Dedifferentiated amniotic fluid mesenchymal stem cell (primary cell): ENCODE measurements around the gene ZNF500.

Source experiments
- DNase-seq: peaks from one replicate; pipeline ENCODE4 v3.0.0-alpha.2; 2016; ENCODE audit errors: extremely low spot score

ZNF500 gene

GRCh38 chr16:4704913-4705312 is 62.0 kb downstream of the ZNF500 start:
- no peak for DNase-seq

DNA sequence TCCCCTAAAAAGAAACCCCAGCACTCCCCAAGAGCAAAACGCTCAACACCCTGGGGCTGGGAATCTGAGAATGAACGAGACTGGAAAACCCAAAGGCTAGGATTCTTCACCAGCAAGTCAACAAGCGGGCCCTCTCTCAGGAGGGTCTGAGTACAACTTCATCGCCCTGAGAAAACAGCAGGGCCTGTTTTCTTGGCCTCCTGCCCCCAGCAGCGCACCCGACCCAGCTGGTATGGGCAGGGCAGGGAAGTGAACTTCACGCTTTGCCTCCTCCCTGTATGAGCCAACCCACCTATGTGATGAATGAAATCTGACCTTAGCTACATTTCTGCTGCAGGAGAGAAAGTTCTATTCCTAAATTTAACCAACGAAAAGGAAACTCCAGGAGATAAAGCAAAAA is 62.5 kb downstream of the ZNF500 start:
- DNase-seq = no peak

GRCh38 chr16:4703906-4704305 is 63.1 kb downstream of the ZNF500 start:
- no peak for DNase-seq

GRCh38 chr16:4702466-4702808 is 64.5 kb downstream of the ZNF500 start:
- no peak for DNase-seq

- no peak for DNase-seq
Observed at GRCh38 chr16:4701791-4702465, 65.0 kb downstream of the ZNF500 start.

DNA sequence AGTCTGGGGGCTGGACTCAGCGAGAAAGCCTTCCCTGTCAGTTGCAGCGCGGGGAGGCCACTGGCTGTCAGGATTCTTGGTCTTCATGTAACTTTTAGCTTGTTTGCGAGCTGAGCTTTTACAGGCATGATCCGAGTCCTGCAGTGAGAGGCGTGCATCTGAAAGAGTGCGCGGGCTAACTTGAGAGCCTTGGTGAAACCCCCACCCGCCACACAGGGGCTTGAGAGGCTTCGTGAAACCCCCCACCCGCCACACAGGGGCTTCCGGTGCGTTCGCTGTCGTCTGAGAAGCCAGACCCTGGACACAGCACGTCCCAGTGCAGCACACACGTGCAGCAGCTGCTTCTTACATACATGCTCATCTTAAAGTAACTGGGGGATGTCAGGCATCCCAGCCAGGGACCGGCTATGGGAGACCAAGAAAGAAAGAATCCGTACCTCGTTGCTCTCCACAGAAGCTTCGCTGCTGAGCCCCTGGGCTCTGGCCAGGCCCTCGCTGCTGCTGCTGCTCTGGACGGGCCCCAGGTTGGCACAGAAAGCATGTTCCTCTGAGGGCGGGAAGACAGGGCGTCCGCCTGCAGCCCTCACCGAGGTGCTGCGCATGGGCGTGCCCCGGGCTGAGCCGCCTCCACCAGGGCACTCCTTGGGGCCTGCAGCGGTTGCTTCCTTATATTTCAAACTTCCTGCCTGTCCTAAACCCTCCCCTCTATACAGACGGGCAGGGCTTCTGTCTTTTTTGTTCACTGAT is 65.8 kb downstream of the ZNF500 start:
- no peak for DNase-seq

DNA sequence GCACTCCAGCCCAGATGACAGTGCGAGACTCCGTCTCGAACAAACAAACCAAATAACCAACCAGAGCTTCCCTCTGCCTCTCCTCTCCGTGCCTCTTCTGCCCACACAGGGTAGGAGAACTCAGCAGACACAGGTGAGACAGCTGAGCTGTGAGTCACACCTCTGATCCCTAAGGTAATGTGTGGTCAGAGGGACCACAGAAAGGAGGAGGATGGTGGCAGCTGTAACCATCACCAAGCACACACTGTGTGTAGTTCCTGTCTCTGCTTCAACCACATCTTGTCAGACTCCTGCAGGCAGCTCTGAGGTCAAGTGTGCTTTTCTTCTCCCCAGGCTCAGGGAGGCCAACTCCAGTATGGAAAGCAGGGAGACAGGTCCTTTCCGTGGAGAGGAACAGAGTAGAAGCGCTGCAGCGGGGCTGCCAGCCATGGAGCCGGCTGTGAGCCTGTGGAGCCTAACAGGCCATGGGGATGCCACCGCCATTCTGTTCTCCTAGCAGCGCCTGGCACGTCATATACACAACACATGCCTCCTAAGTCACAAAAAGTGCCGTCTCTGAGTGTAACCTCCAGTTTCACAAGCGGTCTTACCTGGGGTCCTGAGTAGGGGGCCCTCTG is 66.5 kb downstream of the ZNF500 start:
- DNase-seq = no peak

DNA sequence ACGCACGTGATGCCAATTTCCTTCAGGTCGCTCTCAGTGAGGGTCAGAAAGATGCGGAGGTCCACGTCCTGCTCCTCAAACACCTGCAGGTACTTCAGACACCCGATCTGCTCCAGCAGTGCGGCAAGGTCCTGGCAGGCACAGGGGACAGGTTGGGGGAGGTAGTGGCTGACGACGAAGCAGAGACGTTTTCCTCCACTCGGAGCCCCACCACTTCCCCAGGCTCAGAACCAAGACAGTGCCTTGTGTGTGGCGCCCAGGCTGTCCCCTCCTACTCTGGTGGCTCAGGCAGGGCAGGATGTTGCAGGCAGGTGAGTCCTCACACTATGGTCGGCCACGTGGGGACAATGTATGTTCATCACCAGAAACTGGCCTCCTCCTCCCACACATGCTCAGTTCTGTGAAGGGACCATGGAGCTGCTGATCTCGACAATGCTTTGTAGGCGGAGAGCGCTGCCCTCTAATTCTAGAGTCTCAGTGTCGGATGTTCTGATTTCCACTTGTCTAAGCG is 67.9 kb downstream of the ZNF500 start:
- DNase-seq = no peak

DNA sequence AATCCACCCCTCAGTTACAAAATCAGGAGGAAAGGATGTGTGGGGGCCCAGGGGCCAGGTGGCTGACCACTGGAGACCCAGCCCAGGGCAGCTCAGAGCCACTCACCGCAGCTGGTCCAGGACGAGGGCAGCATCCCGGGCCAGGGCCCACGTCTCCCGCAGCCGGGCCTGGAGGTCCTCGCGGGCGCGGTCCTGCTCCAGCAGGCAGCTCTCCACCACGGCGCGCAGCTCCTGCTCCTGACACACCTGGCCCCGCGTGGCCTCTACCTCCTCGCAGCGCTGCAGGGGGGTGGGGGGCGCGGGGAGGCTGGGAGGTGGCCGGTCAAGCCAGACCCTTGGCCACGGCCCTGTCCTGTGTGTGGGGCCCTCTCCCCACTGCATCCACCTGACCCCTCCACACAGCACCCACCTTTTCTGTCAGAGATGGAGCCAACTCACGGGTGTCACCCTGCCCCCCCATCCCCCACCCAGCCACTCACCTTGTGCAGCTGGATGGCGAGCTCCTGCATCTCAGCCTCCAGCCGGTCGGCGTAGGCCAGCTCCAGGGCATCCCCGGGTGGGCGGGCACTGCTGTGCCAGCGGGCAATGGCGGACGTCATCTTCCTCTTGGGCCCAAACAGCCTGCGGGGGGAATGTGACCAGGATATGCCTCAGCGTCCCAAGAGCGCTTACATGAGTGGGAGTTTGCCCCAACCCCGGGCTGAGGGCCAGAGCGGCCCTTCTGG is 68.5 kb downstream of the ZNF500 start:
- DNase-seq = no peak
